ENCODE measurements around the gene CERS3. TPM values are rescaled to one million over a fixed set of nuclear protein-coding genes. Genes with fewer than 3 reads are reported as not detected.

Gene CERS3
- total RNA-seq, 1 donor from 2014 or later = 0.08 TPM

DNA sequence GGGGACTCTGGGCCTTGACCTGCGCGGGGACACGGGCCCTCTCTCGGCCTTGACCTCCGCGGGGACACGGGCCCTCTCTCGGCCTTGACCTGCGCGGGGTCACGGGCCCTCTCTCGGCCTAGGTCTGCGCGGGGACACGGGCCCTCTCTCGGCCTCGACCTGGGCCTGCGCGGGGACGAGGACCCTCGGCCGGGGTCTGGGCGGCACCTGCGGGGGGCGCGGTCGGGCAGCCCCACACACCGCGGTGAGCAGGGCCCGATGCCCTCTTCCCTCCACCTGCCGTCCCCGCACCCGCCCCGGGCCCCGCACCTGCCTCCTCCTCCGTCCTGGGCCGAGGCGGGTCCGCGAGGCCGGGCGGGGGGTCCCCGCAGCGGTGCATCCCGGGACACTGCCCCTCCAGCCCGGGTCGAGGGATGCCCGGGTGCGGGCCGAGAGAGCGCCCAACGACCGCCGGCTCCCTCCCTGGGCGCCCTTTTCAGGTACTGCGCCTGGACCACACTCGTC lies 15.6 kb upstream of the CERS3 start:
- peaks cover 55% of the 10 kb centered on the region for H3K27me3 ChIP-seq (ENCODE audit: low read depth)
- intact Hi-C loops (cut with micrococcal nuclease) = no loop called here
- H3K4me1 ChIP-seq = no peaks in the 10 kb centered on the region
- H3K27ac ChIP-seq (replicated peaks) = no peak overlapping the region
- H3K9me3 ChIP-seq (replicated peaks) = no peaks in the 10 kb centered on the region
- no peak for DNase-seq
- no peaks in the 10 kb centered on the region for H3K36me3 ChIP-seq
- H3K4me3 ChIP-seq = no peak overlapping the region
- TF ChIP-seq, protein P1, sequence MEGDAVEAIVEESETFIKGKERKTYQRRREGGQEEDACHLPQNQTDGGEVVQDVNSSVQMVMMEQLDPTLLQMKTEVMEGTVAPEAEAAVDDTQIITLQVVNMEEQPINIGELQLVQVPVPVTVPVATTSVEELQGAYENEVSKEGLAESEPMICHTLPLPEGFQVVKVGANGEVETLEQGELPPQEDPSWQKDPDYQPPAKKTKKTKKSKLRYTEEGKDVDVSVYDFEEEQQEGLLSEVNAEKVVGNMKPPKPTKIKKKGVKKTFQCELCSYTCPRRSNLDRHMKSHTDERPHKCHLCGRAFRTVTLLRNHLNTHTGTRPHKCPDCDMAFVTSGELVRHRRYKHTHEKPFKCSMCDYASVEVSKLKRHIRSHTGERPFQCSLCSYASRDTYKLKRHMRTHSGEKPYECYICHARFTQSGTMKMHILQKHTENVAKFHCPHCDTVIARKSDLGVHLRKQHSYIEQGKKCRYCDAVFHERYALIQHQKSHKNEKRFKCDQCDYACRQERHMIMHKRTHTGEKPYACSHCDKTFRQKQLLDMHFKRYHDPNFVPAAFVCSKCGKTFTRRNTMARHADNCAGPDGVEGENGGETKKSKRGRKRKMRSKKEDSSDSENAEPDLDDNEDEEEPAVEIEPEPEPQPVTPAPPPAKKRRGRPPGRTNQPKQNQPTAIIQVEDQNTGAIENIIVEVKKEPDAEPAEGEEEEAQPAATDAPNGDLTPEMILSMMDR (IDR thresholded peaks at IDR 0.05; ENCODE audit: borderline replicate concordance) = no peak

DNA sequence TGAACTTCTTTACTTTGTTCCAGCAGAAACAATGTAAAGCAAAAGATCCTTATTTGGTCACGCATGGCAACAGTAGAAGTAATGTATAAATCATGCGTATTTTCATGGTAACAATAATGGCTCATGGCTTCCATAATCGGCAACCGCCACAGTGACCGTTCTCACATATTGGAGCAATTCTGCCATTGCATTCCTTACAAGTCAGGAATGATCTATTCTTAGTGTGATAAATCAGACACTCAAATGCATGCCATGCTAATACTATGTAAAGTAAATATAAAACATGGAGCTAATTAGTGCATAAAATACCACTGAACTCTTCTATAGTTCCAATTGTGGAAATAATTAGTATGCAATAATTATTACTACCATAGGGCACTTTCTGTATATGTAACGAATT lies 13.5 kb upstream of the CERS3 start:
- no peak for DNase-seq
- no peak overlapping the region for H3K4me3 ChIP-seq
- H3K36me3 ChIP-seq = no peaks in the 10 kb centered on the region
- H3K9me3 ChIP-seq (replicated peaks) = peaks cover 11% of the 10 kb centered on the region
- no peak overlapping the region for H3K27ac ChIP-seq (replicated peaks)
- H3K4me1 ChIP-seq = no peaks in the 10 kb centered on the region
- TF ChIP-seq, protein P1 (IDR thresholded peaks at IDR 0.05; ENCODE audit: borderline replicate concordance) = no peak
- intact Hi-C loops (cut with micrococcal nuclease) = no loop called here
- peaks cover 55% of the 10 kb centered on the region for H3K27me3 ChIP-seq (ENCODE audit: low read depth)

DNA sequence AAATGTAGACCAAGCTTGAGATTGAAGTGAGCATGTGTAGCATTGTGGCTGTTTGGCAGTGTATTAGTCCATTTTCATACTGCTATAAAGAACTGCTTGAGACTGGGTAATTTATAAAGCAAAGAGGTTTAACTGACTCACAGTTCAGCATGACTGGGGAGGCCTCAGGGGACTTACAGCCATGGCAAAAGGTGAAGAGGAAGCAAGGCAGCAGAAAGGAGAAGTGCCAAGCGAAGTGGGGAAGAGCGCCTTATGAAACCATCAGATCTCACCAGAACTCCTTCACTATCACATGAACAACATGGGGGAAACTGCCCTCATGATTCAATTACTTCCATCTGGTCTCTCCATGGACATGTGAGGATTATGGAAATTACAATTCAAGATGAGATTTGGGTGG lies 8.6 kb upstream of the CERS3 start:
- Histone ChIP-seq H3K36me3 (no peaks in the 10 kb centered on the region), H3K9me3 (replicated peaks) (peaks cover 11% of the 10 kb centered on the region), H3K4me3 (no peak overlapping the region), H3K27me3 (ENCODE audit: low read depth) (peaks cover 35% of the 10 kb centered on the region), H3K4me1 (no peaks in the 10 kb centered on the region), H3K27ac (replicated peaks) (no peak overlapping the region)
- intact Hi-C loops (cut with micrococcal nuclease) = no loop called here
- no peak for DNase-seq
- TF ChIP-seq, protein P1 (IDR thresholded peaks at IDR 0.05; ENCODE audit: borderline replicate concordance) = no peak

DNA sequence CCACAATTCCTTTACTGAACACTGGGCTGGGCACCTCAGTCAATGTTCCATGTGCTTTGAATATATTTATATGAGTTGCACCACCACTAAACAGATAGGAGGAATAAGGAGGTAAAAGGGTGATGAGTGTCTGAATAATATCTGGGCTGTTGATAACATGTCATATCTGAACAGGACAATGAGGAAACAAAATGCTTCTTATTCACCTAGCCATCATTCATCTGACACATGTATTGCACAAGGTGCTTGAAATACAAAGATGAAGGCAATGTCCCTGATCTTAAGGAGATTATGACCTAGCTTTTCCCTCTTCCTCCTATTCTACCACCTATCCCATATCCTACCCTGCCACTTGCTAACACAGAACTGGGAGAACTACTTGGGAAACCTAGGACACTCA lies 8.0 kb upstream of the CERS3 start:
- no peaks in the 10 kb centered on the region for H3K36me3 ChIP-seq
- H3K27me3 ChIP-seq (ENCODE audit: low read depth) = peaks cover 36% of the 10 kb centered on the region
- peaks cover 11% of the 10 kb centered on the region for H3K9me3 ChIP-seq (replicated peaks)
- H3K27ac ChIP-seq (replicated peaks) = no peak overlapping the region
- TF ChIP-seq, protein P1 (IDR thresholded peaks at IDR 0.05; ENCODE audit: borderline replicate concordance) = no peak
- no peak overlapping the region for H3K4me3 ChIP-seq
- intact Hi-C loops (cut with micrococcal nuclease) = no loop called here
- DNase-seq = no peak
- no peaks in the 10 kb centered on the region for H3K4me1 ChIP-seq

DNA sequence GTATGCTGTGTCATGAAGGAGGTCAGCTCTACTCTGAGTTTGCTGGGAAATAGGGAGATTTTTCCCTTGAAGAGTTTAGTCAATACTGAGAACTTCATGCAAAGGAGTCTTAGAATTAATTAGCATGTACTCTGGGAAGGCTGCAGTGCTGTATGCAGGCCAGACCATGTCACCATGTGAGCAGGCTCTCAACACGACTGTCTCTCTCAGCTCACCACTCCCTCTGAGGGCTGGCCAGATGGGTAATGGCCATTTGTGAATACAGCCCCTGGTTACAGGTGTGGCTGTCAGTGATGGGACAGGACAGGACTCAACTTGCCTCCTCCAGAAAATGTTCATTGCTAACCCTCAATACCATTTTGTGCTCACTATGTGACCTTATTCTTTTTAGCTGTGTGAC lies 5.1 kb upstream of the CERS3 start:
- H3K27ac ChIP-seq (replicated peaks) = no peak overlapping the region
- TF ChIP-seq, protein P1 (IDR thresholded peaks at IDR 0.05; ENCODE audit: borderline replicate concordance) = no peak

More for the DNA sequence above, 5.1 kb upstream of the CERS3 start:
- Histone ChIP-seq H3K9me3 (replicated peaks) (peaks cover 8% of the 10 kb centered on the region), H3K4me1 (no peaks in the 10 kb centered on the region), H3K4me3 (no peak overlapping the region), H3K27me3 (ENCODE audit: low read depth) (peaks cover 34% of the 10 kb centered on the region), H3K36me3 (no peaks in the 10 kb centered on the region)
- intact Hi-C loops (cut with micrococcal nuclease) = no loop called here
- DNase-seq = no peak
